GM19395 (cell line): ENCODE data around the gene LRRC36.
"Not testable (repeated sequence)": the region's sequence is repeated elsewhere in the genome, so short reads cannot be mapped to it uniquely, and the experiment has no call there.

Experiments
- ATAC-seq: cut with Tn5 transposase; IDR thresholded peaks from one replicate; pipeline ENCODE4 v1.9.1; 2021; ENCODE audit warnings: mild to moderate bottlenecking, moderate library complexity; ENCODE audit not compliant: unreplicated experiment

LRRC36 gene

GRCh38 chr16:67399218-67399733 lies 72.7 kb downstream of the LRRC36 start:
- ATAC-seq: no peak

DNA sequence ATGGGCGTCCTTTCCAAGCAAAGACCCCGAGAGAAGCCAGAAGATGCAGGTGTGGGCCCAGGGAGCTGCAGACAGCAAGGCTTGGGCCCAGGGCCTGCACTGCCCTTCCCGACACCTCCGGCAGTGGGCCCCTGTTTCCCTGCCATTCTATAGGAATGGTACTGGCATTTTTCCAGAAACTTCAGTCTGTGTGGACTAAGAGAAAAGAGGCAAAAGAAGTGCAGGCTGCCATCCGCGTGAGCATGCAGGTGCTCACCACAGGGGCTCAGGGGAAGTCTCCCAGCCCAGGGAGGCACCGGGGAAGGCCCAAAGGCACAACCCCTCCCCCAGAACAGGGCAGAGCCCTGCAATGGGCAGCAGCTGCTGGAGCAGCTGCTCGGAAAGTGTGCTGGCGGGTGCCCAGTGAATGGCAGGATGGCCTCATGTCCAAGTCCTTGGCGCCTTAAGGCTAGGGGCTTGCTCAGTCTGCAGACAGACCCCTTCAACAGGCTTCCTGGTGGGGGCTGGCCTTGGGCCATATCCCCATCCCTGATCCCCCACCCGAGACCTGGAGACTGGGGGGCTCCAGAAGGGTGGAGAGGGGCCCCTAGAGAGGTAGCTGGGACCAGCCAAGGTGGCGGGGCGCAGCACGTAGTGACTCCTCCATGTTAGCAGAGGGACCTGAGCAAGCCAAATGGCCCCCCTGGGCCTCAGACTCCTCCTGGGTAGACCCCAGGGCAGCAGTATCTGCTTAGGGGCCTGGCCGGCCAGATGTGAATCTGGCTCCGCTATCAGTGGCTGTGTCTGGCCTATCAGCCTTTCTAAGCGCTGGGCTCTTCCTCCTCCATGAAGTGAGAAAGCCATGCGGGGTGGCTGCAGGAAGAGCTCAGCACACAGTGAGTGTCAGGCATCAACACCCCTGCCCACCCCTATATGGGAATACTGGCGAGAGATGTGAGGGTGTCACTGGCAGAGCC lies 73.4 kb downstream of the LRRC36 start:
- no peak for ATAC-seq

- no peak for ATAC-seq
These were observed 74.3 kb downstream of the LRRC36 start for GRCh38 chr16:67400901-67401300.

DNA sequence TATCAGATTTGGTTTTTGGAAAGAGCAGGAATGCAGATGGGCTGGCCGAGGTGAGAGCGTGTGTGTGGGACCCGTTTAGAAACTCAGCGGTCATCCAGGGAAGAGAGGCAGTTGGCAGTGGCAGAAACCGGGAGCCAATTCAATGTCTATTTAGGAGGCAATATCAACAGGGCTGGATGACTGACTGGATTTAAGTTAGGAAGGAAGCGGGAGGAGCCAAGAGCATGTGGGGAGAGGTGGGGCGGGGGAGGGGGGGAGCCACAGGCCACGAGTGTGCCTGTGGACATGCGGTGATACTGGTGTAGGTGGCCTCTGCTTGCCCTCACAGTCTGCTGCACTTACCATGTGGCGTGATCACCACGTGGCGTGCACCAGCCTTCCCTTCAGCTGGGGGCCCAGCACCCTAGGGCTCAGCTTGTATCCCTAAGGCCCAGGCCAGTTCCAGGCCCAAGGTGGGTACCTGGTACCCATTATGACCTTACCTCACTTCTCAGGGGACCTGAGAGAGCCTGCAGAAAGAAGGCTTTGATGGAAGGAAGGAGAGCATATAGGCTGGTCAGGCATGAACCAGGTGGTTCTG lies 77.5 kb downstream of the LRRC36 start:
- ATAC-seq: no peak

DNA sequence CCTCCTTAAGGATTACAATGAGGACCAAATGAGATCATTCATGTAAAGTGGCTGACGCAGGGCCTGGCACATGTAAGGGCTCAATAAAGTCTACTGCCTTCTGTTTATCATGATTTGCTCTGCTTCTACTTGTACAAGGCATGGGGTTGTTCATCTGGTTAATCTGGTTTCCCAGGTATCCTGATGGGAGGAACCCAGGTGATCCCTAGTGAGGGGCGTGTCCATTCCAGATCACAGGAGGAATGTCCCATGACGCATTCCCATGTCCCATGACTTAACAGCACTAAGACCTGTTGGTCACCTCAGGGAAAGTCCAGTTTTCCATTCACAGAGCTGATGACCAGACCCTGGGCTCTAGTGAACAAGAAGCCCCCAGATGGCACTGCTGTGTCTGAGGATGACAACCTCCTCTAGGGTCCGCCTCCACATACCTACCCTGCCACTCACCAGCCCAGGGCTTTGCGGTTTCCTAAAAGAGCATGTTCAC lies 78.2 kb downstream of the LRRC36 start:
- ATAC-seq: no peak

GRCh38 chr16:67405336-67405735 lies 78.7 kb downstream of the LRRC36 start:
- no peak for ATAC-seq

DNA sequence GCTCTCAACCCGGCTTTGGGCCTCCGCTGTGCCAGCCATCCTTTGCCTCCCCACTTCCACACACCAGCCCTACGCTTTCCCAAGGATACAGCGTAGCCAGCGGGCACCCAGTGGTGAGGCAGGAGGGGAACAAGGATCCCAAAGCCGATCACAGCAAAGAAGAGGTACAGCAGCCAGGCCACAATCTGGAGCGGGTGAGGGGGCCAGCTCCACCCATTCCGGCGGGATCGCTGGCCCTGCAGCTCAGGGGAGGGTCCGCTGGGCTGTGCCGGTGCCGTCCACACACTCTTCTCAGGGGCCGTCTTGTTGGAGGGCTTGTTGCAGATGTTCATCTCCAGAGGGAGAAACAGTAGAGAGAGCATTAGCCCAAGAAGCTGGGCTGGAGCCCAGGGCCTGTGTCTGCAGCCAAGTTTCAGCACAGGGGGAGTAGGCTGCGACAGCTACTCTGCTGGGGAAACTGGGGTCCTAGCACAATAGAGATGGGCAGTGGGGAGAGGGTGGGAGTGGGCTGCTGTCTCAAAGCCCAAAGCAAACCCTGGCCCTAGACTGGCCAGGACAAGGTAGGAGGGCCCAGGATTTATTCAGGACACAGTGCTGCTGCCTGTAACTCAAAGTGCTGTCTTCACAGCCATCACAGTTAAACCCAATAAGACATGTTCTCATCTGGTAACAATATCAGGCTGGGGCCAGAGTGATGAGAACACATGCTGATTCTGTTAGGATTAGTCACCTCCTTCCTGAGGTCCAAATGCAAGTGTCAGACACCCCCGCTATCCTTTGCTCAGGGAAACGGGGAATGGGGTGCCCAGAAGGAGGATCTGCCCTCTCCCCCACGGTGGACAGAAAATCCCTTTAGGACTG lies 79.7 kb downstream of the LRRC36 start:
- ATAC-seq: no peak

GRCh38 chr16:67407176-67407787 lies 80.7 kb downstream of the LRRC36 start:
- no peak for ATAC-seq

GRCh38 chr16:67407788-67408452 lies 81.3 kb downstream of the LRRC36 start:
- no peak for ATAC-seq

DNA sequence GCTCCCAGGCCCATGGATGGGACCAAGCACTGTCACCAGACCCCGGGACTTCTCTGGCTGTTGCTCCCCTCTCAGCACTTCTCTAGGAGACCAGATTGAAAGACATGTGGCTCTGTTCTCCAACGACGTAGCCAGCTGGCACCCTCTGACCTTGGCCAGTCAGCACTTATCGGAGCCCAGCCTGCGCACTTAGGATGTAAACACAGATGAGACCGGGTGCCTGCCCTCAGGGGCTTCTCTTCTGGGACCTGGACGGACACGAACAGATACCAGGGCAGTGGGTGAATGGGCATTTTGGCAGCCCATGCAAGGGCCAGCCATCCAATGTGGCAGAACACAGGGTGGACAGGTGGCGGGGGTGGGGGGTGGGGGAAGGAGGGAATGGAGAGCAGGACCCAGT lies 83.0 kb downstream of the LRRC36 start:
- no peak for ATAC-seq

DNA sequence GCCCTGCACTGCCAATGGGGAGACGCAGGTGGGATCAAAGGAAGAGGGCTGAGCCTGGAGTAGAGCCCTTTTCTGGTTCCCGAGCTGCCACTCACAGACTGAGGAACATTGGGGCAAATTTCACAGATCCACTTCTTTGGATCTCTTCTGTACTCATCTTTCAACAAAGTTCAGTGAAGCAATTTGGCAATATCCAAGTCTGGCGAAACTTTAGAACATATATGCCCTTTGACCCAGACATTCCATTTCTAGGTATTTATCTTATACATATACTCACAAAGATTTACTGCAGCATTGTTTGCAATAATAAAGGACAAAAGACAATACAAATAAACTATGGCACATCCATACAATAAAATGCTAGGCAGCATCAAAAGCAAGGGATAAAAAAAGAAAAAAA lies 84.7 kb downstream of the LRRC36 start:
- no peak for ATAC-seq

DNA sequence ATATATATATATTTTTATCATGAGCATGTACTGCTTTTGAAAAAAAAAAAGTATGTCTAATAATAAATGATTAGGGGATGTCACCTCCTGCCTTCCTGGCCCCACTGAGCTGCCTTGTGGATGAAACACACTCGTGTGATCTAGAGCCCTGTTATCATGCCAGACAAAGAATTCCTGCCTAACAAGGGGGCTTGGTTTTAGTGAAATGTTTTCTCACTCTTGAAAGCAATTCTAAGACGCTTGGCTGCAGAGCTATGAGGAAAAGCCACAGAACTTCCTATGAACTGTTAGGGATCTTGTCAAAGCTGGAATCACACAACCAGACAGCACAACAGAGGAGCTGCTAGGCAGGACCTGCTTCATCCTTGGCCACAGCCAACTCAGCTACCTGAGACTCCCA lies 85.7 kb downstream of the LRRC36 start:
- ATAC-seq: no peak

DNA sequence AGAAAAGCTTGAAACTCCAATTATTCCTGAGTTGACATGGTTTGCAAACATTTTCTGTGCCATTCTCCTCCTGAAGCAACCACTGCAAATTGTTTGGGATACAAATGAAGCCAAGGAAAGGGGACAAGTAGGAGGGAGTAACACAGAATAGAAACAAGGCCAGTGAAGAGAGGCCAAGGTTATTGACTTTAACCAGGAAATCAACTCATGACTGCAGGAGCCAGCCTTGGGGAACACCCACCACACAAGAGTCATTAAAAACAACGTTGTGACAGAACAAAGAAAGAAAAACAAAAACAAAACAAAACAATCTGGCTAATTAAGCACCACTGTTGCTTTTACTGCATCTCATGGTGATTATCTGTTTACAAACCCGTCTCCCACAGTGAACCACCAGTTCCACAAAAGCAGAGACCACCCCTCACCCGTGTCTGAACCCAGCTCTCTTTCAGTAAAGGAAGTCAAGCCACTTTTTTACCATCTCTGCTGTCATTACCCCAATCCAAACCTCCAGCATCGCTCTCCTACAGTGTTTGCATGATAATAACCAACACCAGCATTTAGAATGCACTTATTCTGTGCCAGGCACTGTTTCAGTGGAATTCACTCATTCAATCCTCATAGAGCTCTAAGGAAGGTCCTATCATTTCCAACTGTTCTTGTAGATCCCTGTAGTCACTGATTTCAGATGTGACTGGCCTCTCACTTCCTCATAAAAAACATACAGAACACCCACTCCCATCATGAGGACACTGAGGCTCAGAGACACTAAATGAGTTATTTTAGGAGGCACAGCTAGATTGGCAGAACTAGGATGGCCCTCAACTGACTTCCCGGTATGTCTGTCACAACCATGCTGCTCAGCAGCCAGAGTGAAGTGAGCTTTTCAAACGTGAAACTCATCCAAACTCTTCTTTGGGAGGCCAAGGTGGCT lies 87.6 kb downstream of the LRRC36 start:
- ATAC-seq: no peak

GRCh38 chr16:67415421-67415820 lies 88.8 kb downstream of the LRRC36 start:
- not testable (repeated sequence) for ATAC-seq

DNA sequence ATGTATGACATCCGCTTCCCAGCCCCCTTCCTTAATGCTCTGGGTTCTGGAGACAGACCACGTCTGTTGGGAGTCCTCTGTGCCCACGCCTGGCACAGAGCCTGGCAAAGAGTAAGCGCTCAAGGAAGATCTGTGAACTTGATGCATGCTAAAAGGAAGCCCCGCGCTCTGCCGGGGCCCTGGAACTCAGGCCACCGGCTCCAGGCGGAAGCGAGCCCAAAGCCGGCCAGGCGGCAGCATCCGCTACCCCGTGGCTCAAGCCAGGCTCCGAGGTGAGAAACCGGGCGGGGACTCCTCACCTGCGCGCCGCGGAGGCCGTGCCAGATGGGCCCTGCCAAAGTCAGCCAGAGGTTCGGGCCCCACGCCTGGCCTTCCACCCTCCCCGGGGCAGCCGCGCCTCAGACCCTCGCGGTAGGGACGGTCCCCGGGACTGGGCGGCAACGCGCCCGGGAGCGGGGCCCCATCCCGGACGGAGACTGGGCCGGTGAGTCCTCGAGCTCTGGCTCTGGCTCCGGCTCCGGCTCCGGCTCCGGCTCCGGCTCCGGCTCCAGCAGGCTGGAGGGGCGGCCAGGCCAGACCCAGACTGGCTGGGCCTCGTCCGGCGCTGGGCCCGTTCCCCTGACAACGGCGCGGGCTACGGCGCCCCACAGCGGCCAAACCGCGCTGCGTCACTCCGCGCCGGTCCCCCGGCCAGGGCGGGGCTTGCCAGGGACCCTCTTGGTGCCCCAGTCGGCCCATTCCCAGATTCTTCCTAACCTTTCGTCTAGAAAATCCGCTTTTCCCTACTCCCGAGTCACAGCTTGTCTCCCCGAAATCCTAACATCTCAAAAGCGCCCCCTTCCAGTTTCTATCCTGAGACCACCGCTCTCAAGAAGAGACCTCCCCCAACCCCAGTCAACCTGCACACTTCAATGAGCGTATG lies 89.5 kb downstream of the LRRC36 start, which contains the start of gene ZDHHC1:
ZDHHC1 (minus strand) TSS at position 606 of the 922 bp plus-strand sequence. CDS start 8,702 bp downstream, outside the sequence.
- ATAC-seq: no peak

- ATAC-seq: no peak
These were observed 90.9 kb downstream of the LRRC36 start for GRCh38 chr16:67417333-67418061.

GRCh38 chr16:67419502-67419901 lies 92.9 kb downstream of the LRRC36 start:
- no peak for ATAC-seq
